SK-N-SH (cell line): Measurements from ENCODE around the gene ABCC2.

ENCODE experiments used
- CHD2 ChIP-seq: fragments of 150-350 bp; IDR thresholded peaks from 2 replicates; pipeline ENCODE4 v1.6.1; 2018; ENCODE audit warnings: low read length; ENCODE audit not compliant: partially characterized antibody
- CTCF ChIP-seq: fragments of 200-600 bp; sonication (generic); IDR thresholded peaks from 2 replicates; pipeline ENCODE4 v1.6.1; 2017; ENCODE audit warnings: antibody characterized with exemption, mild to moderate bottlenecking, moderate library complexity
- EZH2phosphoT487 ChIP-seq: fragments of 200-600 bp; sonication (generic); IDR thresholded peaks from 2 replicates; pipeline ENCODE4 v1.6.1; 2017; ENCODE audit warnings: low read depth, mixed run types, mild to moderate bottlenecking, antibody characterized with exemption, moderate library complexity, borderline replicate concordance
- FOXM1 ChIP-seq: IDR thresholded peaks from 2 replicates; pipeline ENCODE4 v1.4.0; 2012; ENCODE audit warnings: low read depth, mild to moderate bottlenecking
- MAX ChIP-seq: IDR thresholded peaks from 2 replicates; pipeline ENCODE4 v1.4.0; 2012; ENCODE audit warnings: low read depth
- RAD21 ChIP-seq: IDR thresholded peaks from 2 replicates; pipeline ENCODE4 v1.6.1; 2012; ENCODE audit warnings: mild to moderate bottlenecking, low read length
- REST ChIP-seq: IDR thresholded peaks from 2 replicates; pipeline ENCODE4 v1.6.1; 2012; ENCODE audit warnings: mild to moderate bottlenecking, low read depth, low read length, moderate library complexity
- SIN3A ChIP-seq: IDR thresholded peaks from 2 replicates; pipeline ENCODE4 v1.6.1; 2012; ENCODE audit warnings: low read depth, mild to moderate bottlenecking, low read length, moderate library complexity, borderline replicate concordance
- TEAD4 ChIP-seq: IDR thresholded peaks from 2 replicates; pipeline ENCODE4 v1.4.0; 2012; ENCODE audit warnings: mild to moderate bottlenecking, borderline replicate concordance; ENCODE audit not compliant: insufficient read depth
- TF ChIP-seq, protein P1 (sequence below): IDR thresholded peaks from 2 replicates; pipeline ENCODE4; 2012
- TF ChIP-seq, protein P2 (sequence below): IDR thresholded peaks from 2 replicates; pipeline ENCODE4 v1.4.0; 2012; ENCODE audit warnings: low read depth, borderline replicate concordance

GRCh38 chr10:99832439-99832838 is 50.0 kb downstream of the ABCC2 start:
- TF ChIP-seq FOXM1 = no peak
- TF ChIP-seq, protein P1, sequence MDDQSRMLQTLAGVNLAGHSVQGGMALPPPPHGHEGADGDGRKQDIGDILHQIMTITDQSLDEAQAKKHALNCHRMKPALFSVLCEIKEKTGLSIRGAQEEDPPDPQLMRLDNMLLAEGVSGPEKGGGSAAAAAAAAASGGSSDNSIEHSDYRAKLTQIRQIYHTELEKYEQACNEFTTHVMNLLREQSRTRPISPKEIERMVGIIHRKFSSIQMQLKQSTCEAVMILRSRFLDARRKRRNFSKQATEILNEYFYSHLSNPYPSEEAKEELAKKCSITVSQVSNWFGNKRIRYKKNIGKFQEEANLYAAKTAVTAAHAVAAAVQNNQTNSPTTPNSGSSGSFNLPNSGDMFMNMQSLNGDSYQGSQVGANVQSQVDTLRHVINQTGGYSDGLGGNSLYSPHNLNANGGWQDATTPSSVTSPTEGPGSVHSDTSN = no peak; the same call in 1 of the 2 replicates
- no peak for TF ChIP-seq EZH2phosphoT487
- no peak for TF ChIP-seq MAX
- TF ChIP-seq RAD21 = no peak
- no peak for TF ChIP-seq CTCF
- TF ChIP-seq SIN3A = no peak
- TF ChIP-seq TEAD4 = no peak
- no peak for TF ChIP-seq REST
- TF ChIP-seq, protein P2, sequence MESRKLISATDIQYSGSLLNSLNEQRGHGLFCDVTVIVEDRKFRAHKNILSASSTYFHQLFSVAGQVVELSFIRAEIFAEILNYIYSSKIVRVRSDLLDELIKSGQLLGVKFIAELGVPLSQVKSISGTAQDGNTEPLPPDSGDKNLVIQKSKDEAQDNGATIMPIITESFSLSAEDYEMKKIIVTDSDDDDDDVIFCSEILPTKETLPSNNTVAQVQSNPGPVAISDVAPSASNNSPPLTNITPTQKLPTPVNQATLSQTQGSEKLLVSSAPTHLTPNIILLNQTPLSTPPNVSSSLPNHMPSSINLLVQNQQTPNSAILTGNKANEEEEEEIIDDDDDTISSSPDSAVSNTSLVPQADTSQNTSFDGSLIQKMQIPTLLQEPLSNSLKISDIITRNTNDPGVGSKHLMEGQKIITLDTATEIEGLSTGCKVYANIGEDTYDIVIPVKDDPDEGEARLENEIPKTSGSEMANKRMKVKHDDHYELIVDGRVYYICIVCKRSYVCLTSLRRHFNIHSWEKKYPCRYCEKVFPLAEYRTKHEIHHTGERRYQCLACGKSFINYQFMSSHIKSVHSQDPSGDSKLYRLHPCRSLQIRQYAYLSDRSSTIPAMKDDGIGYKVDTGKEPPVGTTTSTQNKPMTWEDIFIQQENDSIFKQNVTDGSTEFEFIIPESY = no peak
- no peak for TF ChIP-seq CHD2
